ENCODE results near the gene DNAL4.
A peak's percentile ranks its signal among the peaks of the same experiment; 100 is the strongest.

The DNAL4 gene

DNA sequence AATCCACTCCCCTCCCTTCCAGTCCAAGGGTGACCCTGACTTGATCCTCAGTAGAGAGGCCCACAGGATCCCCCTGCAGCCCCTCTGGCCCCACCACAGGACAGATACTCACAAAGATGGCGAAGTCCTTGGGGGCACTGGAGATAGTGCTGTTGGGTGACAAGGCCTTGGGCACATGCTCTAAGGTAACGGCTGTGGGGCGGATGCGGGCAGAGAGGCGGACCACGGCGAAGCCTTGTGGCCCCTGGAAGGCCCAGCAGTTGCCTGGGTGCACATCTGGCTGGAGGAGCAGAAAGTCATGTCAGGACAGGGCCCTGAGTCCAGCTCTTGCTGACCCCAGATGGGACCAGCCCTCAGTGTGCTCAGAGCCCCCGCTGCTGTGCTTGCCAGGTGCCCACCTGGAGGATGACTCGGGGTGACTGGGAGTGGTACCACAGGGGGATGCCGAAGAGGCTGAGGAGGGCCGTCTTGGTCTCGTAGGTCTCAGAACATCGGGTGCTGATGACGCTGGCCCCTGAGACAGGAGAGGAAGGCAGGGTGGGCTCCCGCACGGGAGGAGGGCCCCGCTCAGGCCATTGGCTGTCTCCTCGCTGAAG lies 55.4 kb downstream of the DNAL4 start:
- DNase-seq: no peak

GRCh38 chr22:38737302-38738060 lies 56.5 kb downstream of the DNAL4 start:
- no peak for DNase-seq

DNA sequence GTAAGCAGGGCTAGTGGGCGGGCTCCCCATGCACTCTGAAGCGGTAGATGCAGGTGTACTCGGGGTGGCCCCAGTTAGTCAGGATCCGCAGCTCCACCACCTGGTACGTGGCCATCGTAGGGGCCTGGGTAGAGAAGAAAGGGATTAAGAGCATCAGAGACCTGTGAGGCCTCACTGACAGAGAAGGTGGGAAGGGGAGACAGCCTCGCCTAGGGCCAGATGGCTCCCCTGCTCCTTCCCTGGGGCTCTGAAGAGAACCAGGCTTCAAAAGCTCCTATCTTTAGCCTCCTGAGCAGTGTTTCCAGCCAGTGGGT lies 57.7 kb downstream of the DNAL4 start:
- peak in 1 of 2 experiments; percentile 7 for DNase-seq

- no peak for DNase-seq
Observed at GRCh38 chr22:38735465-38736256, 58.3 kb downstream of the DNAL4 start.

GRCh38 chr22:38735126-38735464 lies 58.8 kb downstream of the DNAL4 start:
- no peak for DNase-seq

GRCh38 chr22:38734421-38735100 lies 59.4 kb downstream of the DNAL4 start:
- no peak for DNase-seq

DNA sequence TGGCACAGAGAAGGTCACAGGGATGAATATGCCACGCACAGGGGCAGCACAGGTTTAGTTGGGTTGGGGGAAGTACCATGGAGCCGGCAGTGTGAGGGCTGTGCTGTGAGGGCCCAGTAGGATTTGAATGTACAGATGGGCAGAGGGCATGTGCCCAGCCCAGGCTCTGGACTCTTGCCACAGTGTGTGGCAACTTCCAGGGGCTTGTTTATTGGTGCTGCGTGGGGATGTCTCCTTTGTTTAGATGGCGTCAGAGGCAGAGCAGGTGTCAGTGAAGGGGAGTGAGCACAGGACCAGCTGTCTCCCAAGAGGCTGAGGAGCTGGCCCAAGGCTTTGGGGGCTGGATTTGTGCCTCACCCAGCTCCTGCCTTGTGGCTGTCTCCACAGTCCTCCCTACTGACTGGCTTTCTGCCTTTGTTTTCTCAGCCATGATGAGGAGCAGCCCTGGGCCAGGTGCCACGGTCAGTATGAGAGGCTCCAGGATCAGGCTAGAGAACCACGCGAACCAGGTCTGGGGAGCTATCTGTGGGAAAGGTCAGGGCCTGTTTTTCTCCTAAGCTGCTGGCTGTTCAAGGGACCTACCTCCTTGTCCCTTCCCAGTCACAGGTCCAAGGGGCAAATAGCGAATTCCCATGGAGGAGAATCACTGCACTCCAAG lies 60.1 kb downstream of the DNAL4 start:
- DNase-seq: no peak

DNA sequence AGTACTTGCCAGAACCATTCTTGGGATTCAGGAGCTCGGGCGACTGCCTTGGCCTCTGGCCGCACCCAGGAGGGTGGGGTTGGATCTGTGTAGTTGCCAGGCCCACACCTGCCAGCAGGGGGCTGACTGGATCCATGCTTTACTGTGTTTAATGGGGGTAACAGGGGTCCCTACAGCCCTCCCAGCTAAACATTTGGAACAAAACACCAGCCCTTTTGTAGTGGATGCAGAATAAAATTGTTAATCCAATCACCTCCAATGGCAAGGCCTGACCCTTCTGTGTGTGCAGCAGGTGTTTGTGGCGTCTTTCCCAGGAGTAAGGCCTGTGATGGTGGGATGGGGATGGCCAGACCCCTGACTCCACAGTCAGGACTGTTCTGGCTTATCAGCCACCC lies 60.6 kb downstream of the DNAL4 start:
- peak; percentile 19 to 43 for DNase-seq

- DNase-seq: no peak
Observed at GRCh38 chr22:38732251-38732815, 61.6 kb downstream of the DNAL4 start.

- DNase-seq: no peak
Observed at GRCh38 chr22:38731703-38732161, 62.2 kb downstream of the DNAL4 start.

DNA sequence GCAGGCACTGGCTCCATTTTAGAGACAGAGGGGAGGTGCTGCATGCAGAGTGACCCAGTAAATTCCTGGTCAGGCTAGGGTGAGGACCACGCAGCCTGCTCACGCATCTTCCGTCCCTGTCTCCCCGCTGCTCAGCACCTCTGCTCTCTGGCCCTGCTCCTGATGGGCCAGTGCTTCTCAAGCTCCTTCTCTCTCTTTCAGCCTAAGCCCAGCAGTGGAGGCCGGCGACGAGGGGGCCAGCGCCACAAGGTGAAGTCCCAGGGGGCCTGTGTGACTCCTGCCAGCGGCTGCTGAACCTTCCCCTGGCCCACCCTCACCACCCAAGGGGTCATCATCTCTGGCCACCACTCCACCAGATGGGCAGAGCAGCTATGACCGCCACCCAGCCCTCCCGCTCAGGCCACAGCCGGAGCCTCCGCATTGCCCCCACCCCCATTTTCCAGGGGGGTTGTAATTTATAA lies 63.5 kb downstream of the DNAL4 start:
- DNase-seq: no peak

- no peak for DNase-seq
Observed at GRCh38 chr22:38729946-38730345, 64.0 kb downstream of the DNAL4 start.

- no peak for DNase-seq
Observed at GRCh38 chr22:38728871-38729796, 64.8 kb downstream of the DNAL4 start.

All from stimulated activated CD4-positive, alpha-beta T cell treated with anti-CD3 and anti-CD28 coated beads, Interleukin-4, amount 100 ng/mL, for 4 hours (primary cell).